NCI-H2107 treated with DMSO at 0.1 percent for 48 hours (cell line): ENCODE results near the gene ZNF462.

Experiments
- DNase-seq: peaks from one replicate; lab custom pipeline; 2025; ENCODE audit not compliant: unreplicated experiment; lab: John Stamatoyannopoulos, UW

ZNF462 gene

GRCh38 chr9:107049803-107050184 lies 186.8 kb downstream of the ZNF462 start:
- DNase-seq, result no peak

- DNase-seq, result no peak
Observed at GRCh38 chr9:107051392-107051791, 188.4 kb downstream of the ZNF462 start.

- DNase-seq, result no peak
Observed at GRCh38 chr9:107054146-107054545, 191.2 kb downstream of the ZNF462 start.

GRCh38 chr9:107059220-107059619 lies 196.3 kb downstream of the ZNF462 start:
- no peak for DNase-seq

- no peak for DNase-seq
Observed at GRCh38 chr9:107060062-107060461, 197.1 kb downstream of the ZNF462 start.
